ENCODE results near the gene HMG20A. TPM values are rescaled to one million over a fixed set of nuclear protein-coding genes. Genes with fewer than 3 reads are reported as not detected.
A peak's percentile ranks its signal among the peaks of the same experiment; 100 is the strongest.

HMG20A gene
- total and polyA plus RNA-seq, 9 of the 15 experiments (the other 6 are each of a cell fraction or from before 2014, with no cell fraction given) = 25.0 to 68.1 (median 38.9) TPM

- no peak for TF ChIP-seq ILK (tag; IDR thresholded peaks at IDR 0.05; ENCODE audit: borderline replicate concordance, low read depth)
- TF ChIP-seq ZNF277 (CRISPR knock-in tag; IDR thresholded peaks at IDR 0.05; ENCODE audit: borderline replicate concordance) = no peak
- no peak for TF ChIP-seq GTF2E2 (tag; IDR thresholded peaks at IDR 0.05)
- no peak for TF ChIP-seq E2F1 (CRISPR knock-in tag; IDR thresholded peaks at IDR 0.05)
- no peak for TF ChIP-seq ZNF174 (CRISPR knock-in tag; IDR thresholded peaks at IDR 0.05)
- TF ChIP-seq CUX1 (CRISPR knock-in tag; IDR thresholded peaks at IDR 0.05) = no peak
- no peak for TF ChIP-seq SMARCA5 (IDR thresholded peaks at IDR 0.05)
- TF ChIP-seq CBX8 (IDR thresholded peaks at IDR 0.05; ENCODE audit: borderline replicate concordance, extremely low read depth, low read depth, low read length, poor library complexity, severe bottlenecking) = no peak
- no peak for TF ChIP-seq SUPT5H (IDR thresholded peaks at IDR 0.05)
- no peak for TF ChIP-seq TBP (optimal IDR thresholded peaks at IDR 0.05; ENCODE audit: low read depth, low read length)
- TF ChIP-seq KAT8 (IDR thresholded peaks at IDR 0.05; ENCODE audit: low read depth) = no peak
- TF ChIP-seq, protein P1, sequence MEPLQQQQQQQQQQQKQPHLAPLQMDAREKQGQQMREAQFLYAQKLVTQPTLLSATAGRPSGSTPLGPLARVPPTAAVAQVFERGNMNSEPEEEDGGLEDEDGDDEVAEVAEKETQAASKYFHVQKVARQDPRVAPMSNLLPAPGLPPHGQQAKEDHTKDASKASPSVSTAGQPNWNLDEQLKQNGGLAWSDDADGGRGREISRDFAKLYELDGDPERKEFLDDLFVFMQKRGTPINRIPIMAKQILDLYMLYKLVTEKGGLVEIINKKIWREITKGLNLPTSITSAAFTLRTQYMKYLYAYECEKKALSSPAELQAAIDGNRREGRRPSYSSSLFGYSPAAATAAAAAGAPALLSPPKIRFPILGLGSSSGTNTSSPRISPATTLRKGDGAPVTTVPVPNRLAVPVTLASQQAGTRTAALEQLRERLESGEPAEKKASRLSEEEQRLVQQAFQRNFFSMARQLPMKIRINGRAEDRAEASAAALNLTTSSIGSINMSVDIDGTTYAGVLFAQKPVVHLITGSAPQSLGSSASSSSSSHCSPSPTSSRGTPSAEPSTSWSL (CRISPR knock-in tag; IDR thresholded peaks at IDR 0.05; ENCODE audit: borderline replicate concordance) = no peak
- no peak for TF ChIP-seq POLR2H (tag; IDR thresholded peaks at IDR 0.05; ENCODE audit: low read depth)
- peak; percentile 72 for TF ChIP-seq CTCFL (IDR thresholded peaks at IDR 0.05; ENCODE audit: borderline replicate concordance, insufficient read depth, low read depth, low read length, poor library complexity, severe bottlenecking)
Measured at GRCh38 chr15:77418966-77419835, 1.5 kb upstream of the HMG20A start (continued).
